K562 (cell line): ENCODE measurements around the gene LPCAT1.

Experiments used
- CTCF ChIP-seq, 3 experiments: IDR thresholded peaks in 2 of 3; conservative IDR thresholded peaks in 1 of 3; 2 replicates each; pipeline ENCODE4 v1.5.1; 2011 to 2012; ENCODE audit warnings: low read length in 3 of 3, mild to moderate bottlenecking in 3 of 3, control low read depth in 2 of 3, improper control_type of control experiment in 1 of 3, inconsistent platforms in 1 of 3, low read depth in 1 of 3, mixed read lengths in 1 of 3, moderate library complexity in 1 of 3; ENCODE audit not compliant: insufficient read depth in 2 of 3
- EWSR1 ChIP-seq: fragments of 450-650 bp; IDR thresholded peaks from 2 replicates; pipeline ENCODE4 v1.6.1; 2018; ENCODE audit warnings: borderline replicate concordance, mild to moderate bottlenecking, low read depth, moderate library complexity; ENCODE audit not compliant: partially characterized antibody
- FOXP1 ChIP-seq: sonication (generic); formaldehyde crosslinking; IDR thresholded peaks from 2 replicates; pipeline ENCODE4 v1.8.0; 2022; ENCODE audit warnings: mild to moderate bottlenecking, missing genetic modification reagents
- IFI16 ChIP-seq: fragments of 250-450 bp; sonication (Bioruptor Pico); IDR thresholded peaks from 2 replicates; pipeline ENCODE4 v2.1.2; 2022; ENCODE audit warnings: mild to moderate bottlenecking, inconsistent platforms
- JUN ChIP-seq, 2 experiments: sonication (generic) in 1 of 2; formaldehyde crosslinking in 1 of 2; IDR thresholded peaks; 2 replicates each; pipeline versions ENCODE4 v1.6.1 to v1.8.0; 2012 to 2022; ENCODE audit warnings: borderline replicate concordance in 2 of 2, mild to moderate bottlenecking in 2 of 2, improper control_type of control experiment in 1 of 2, low read depth in 1 of 2, low read length in 1 of 2, missing genetic modification reagents in 1 of 2
- JUND ChIP-seq, 2 experiments: IDR thresholded peaks; 2 replicates in 1 of 2; 3 replicates in 1 of 2; pipeline ENCODE4 v1.6.1; 2011; ENCODE audit warnings: borderline replicate concordance in 2 of 2, low read depth in 2 of 2, low read length in 2 of 2, improper control_type of control experiment in 1 of 2, missing biosample characterization in 1 of 2, missing genetic modification characterization in 1 of 2, missing genetic modification reagents in 1 of 2
- MXI1 ChIP-seq: IDR thresholded peaks from 2 replicates; pipeline ENCODE4 v1.6.1; 2011; ENCODE audit warnings: low read depth, mild to moderate bottlenecking, improper control_type of control experiment, low read length
- NELFE ChIP-seq: IDR thresholded peaks from 2 replicates; pipeline ENCODE4 v1.6.1; 2011; ENCODE audit warnings: mild to moderate bottlenecking; ENCODE audit not compliant: insufficient read depth, insufficient read length
- NRF1 ChIP-seq, 2 experiments: fragments of 450-650 bp; IDR thresholded peaks in 1 of 2; conservative IDR thresholded peaks in 1 of 2; 2 replicates each; pipeline ENCODE4 v1.6.1; 2014; ENCODE audit warnings: mild to moderate bottlenecking in 2 of 2
- POLR2AphosphoS5 ChIP-seq: IDR thresholded peaks from 2 replicates; pipeline ENCODE4 v1.6.1; 2011; ENCODE audit warnings: mild to moderate bottlenecking, low read depth, low read length, moderate library complexity; ENCODE audit not compliant: control insufficient read depth, insufficient read depth
- TBL1XR1 ChIP-seq, 2 experiments: IDR thresholded peaks; 2 replicates each; pipeline ENCODE4 v1.6.1; 2012; ENCODE audit warnings: improper control_type of control experiment in 2 of 2, low read length in 2 of 2, mild to moderate bottlenecking in 1 of 2
- TBP ChIP-seq: optimal IDR thresholded peaks from 2 replicates; pipeline ENCODE3; 2011; ENCODE audit warnings: low read depth, low read length, improper control_type of control experiment
- ZBTB26 ChIP-seq: fragments of 450-650 bp; formaldehyde crosslinking; IDR thresholded peaks from 2 replicates; pipeline ENCODE4 v1.4.0; 2022; ENCODE audit warnings: missing genetic modification characterization

GRCh38 chr5:1470762-1471211, 53.0 kb downstream of the LPCAT1 start:
- TF ChIP-seq TBL1XR1 (IDR thresholded peaks at IDR 0.05; ENCODE audit: low read length in 2 of 2) = no peak
- TF ChIP-seq JUN (IDR thresholded peaks at IDR 0.05; ENCODE audit: borderline replicate concordance, low read depth, low read length) = no peak
- TF ChIP-seq JUN (CRISPR knock-in tag; IDR thresholded peaks at IDR 0.05; ENCODE audit: borderline replicate concordance) = no peak
- TF ChIP-seq JUND (IDR thresholded peaks at IDR 0.05; ENCODE audit: borderline replicate concordance, low read depth, low read length) = no peak
- no peak for TF ChIP-seq JUND (tag; IDR thresholded peaks at IDR 0.05; ENCODE audit: borderline replicate concordance, low read depth, low read length)
- TF ChIP-seq NELFE = no peak
- no peak for TF ChIP-seq POLR2AphosphoS5
- no peak for TF ChIP-seq ZBTB26 (CRISPR knock-in tag)
- TF ChIP-seq MXI1 = no peak
- no peak for TF ChIP-seq CTCF (IDR thresholded peaks at IDR 0.05 in 2 of 3, conservative IDR thresholded peaks at IDR 0.05 in 1 of 3; ENCODE audit: insufficient read depth in 2 of 3, low read depth in 1 of 3, low read length in 3 of 3)
- TF ChIP-seq FOXP1 (CRISPR knock-in tag) = no peak
- TF ChIP-seq TBP = no peak
- TF ChIP-seq NRF1 (conservative IDR thresholded peaks at IDR 0.05 in 1 of 2, IDR thresholded peaks at IDR 0.05 in 1 of 2) = no peak
- TF ChIP-seq EWSR1 = no peak
- no peak for TF ChIP-seq IFI16
